GM18498 (cell line): Measurements from ENCODE around the gene ZBTB20.

Source experiments
- ATAC-seq: cut with Tn5 transposase; IDR thresholded peaks from one replicate; pipeline ENCODE4 v1.9.1; 2021; ENCODE audit warnings: mild to moderate bottlenecking, moderate library complexity; ENCODE audit not compliant: unreplicated experiment

The ZBTB20 gene

DNA sequence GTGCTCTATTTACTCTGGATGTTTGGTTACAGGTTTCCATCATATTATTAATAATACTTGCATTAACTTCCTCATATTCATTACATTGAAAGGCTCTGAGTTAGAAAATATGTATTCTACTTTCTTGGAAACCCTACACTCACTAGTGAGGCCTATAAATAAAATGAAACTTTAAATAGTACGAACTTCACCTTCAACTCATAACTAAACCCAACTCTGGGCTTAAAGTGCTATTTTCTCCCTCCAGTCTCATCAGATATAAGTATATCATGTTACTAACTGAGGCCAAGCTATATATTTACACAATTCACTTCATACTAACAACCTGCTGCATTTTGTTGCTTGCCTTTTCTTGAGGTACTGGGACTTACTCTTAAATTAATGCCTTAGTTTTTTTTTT lies 546.5 kb downstream of the ZBTB20 start:
- ATAC-seq = no peak

DNA sequence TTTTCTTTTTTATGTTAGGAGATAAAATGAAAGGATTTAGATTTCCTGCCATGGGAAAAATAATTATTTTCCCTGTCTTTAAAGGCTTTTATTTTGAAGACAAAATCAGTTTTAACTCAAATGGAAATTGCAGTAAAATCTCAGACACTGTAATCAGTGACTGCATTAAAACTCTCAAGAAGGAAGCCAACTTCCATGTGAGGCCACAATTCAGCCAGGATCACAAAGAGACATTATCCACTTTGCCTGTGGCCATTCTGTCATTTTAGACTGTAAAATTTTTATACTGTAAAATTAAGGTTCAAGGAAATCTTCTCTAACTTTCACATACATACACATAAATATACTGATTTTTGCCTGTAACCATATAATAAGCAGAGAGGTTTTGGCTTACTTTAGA lies 549.2 kb downstream of the ZBTB20 start:
- ATAC-seq = no peak

DNA sequence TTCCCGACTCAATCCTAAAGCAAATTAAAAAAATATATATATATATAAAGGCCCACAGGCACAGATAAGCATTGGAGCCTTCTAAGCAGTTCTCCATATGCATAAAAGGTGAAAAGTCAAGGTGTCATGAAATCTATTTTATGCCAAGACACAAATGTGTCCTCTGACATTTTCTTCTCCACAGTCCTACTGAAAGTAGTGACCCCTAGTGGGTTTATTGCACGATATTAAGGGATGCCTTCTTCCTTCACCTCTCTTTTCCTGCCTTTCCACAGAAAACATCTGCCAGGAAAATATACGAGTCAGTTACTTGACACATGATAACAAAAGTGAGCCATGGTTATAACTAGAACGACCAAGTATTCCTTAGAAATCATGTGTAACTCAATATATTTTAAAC lies 550.1 kb downstream of the ZBTB20 start:
- ATAC-seq = no peak

DNA sequence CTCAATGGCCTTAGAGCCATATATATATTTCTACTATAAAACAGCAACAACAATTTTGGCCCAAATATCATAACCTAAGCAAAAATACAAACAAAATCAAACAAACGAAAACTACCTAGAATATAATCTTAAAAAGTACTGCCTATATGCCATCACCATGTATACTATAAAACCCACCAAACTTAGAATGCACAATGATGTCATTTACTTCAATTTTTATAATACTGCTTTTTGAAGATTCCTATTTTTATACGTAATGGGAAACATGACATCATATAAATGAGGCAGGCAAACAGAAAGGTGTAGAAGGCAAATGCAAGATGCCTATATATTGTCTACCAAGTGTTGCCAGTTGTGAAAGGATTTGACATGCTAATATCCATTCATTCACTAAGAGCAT lies 550.9 kb downstream of the ZBTB20 start:
- ATAC-seq = no peak

DNA sequence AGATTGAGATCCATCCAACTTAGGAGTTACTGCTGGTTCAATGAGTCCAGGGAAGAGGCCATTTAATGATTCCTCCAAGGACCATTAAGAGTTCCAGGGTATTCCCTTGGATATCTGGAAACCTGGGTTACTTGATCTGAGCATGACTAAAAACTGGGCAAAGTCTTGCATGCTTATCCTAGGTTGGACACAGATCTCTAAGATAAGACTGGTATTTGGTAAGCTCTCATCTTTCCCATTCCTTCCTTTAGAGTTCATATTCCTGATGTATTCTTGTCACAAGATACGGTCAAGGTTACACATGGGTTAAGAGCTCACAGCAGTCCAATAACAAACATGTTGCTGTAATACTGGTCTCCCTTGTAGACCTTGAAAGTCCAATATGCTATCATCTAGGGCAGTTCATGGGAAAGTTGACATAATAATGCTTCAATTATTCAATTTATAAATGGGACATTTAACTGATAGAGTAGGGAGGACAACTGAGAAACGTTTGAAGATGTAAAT lies 551.5 kb downstream of the ZBTB20 start:
- no peak for ATAC-seq

DNA sequence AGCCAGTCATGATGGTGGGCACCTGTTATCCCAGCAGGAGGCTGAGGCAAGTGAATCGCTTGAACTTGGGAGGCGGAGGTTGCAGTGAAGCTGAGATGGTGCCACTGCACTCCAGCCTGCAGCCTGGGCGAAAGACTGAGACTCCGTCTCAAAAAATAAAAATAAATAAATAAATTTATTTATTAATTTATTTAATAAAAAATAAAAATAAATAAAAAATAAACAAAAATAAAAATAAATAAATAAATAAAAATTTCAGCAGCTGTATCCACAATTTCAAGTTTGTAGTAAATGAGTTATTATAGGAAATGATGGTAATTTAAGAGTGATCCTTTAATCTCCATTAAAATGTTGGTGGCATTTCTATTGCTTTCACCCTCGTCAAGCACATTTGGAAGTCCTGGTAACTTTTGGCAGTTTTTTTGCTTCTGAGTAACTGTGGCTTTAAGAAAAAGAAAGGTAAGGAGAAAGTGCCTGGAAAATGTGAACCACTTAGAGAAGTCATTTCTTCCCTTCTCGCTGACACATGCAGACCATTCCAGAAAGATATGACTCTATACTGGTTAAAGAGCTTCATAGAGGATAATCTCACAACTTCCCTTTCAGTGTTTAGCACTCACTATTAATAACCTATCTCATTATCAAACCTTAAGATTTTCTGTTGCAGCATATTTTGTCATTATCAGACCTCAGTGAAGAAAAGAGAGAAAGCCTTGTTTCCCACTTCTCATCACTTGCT lies 556.6 kb downstream of the ZBTB20 start:
- no peak for ATAC-seq

DNA sequence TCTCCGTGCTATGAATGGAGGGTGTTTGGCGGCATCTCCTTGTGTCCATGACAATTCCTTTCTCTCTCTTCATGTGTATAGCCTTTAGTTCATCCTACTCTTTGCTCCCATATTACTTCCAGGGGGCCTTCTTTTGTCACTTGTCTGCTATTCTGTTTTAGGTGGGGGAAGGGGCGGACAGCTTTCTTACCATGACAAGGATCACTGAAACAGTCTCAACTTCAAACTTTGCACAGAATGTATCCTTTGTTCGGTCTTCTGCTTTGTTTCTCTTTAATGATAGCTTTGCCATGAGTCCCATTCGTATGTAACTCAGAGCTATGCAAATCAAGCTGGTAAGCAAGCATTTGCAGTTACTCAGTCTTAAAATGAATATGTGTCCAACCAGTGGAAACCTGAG lies 559.1 kb downstream of the ZBTB20 start:
- no peak for ATAC-seq

DNA sequence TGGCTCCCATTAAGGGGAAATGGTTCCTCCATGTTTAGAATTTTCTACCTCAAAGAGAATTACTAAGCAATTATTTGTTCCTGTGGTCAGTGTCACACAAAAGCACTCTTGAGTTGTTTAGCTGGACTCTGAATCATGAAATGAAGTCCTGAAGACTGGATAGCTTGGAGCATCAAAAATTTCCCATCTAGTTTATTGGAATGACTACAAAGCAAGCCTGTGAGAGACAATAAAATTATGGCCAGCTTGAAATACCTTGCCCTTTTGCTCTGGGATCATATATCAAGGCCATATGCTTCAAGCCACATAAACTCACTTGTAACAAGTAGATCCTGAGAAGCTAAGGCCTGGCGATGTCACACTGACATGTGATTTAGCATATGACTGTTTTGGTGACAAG lies 561.0 kb downstream of the ZBTB20 start:
- no peak for ATAC-seq

DNA sequence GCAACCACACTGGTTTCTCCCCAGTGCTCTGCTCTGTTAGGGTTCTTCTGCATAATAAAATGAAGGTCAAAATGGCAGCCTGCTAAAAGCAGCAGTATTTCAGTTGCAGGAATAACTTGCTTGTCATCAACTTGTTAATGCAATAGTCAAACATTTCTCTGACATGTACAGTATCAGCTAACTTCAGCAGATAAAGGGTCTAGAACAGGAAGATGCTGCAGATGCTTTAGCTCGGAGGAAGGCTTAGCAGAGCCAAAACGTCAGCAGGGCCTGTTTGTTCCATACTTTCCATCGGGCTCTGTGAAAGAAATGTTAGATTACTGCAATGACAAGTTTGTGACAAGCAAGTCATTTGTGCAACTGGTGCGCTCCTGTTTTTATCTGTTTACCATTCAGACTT lies 561.4 kb downstream of the ZBTB20 start:
- no peak for ATAC-seq

DNA sequence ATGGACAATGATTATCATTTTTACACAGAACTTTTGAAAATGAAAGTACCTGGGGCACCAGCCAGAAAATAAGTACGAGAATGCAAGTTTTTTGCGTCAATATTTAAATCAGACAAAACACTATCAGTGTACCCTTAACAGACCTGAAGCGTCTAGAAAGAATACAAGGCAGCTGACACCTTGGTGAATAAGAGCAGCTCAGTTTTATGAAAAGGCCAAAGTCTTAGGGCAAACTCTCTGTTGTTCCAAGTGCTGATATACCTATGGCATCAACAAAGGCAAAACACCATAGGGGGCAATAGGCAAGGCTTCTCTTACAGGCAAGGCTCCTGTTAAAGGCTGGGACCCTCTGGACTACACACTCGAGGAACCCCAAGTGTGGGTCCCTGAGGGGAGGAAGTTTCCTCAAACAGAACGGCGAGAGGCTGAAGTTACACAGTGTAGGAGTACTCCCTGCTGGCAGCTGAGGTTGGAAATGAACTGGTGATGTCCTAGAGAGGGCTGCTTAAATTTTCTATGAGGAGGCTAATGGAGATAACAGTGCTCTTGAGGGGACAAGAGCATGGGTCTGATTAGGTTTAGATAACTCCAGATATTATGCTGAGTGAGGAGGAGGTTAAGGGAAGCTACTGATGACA lies 562.2 kb downstream of the ZBTB20 start:
- ATAC-seq = no peak

DNA sequence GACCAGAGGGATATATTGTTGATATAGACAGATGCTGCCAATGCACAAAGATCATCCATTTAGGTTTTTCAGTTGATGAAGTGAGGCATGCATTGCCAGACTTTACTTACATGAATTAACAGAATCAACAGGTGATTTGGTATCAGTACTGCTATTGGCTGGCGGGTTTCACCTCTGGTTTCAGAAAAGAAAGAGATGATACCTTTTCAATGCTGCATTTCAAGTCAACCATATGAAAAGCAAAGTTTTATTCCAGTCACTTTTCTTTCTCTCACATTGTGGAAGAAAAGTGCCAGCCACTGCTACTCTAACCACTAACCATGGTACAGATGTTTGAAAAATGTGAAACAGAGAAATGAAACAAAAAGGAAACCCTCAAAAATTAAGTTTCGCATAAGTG lies 564.2 kb downstream of the ZBTB20 start:
- peak; percentile 93 for ATAC-seq

DNA sequence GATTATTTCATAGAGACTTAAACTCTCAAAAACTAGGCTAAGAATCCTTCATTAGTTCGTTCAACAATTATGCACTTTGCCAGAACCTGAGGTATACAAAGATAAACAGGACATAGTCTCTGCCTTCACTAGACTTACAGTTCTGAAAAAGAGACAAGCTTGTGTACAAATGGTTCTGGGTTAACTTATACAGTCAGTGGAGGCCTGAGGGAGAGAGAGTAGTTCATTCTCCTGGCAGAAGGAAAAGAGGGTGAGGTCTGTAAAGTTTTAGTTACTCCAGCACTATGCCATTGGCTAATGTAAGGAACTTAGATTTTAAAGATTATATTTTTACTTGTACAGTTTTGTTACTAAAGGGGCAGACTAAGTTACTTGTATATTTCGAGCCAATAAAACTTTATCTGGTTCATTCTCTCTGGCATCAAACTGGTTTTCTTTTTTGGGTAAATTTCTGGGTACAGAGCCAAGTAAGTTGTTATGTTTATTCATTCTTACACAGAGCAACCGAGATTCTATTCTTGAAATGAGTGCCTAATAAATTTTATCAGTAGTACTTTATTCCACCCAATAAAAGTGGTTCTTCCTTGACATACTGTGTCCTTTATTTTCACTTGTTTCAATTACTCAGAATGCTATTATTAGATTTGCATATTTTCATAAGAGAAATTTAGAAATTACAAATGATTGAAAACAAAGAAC lies 574.6 kb downstream of the ZBTB20 start:
- no peak for ATAC-seq

DNA sequence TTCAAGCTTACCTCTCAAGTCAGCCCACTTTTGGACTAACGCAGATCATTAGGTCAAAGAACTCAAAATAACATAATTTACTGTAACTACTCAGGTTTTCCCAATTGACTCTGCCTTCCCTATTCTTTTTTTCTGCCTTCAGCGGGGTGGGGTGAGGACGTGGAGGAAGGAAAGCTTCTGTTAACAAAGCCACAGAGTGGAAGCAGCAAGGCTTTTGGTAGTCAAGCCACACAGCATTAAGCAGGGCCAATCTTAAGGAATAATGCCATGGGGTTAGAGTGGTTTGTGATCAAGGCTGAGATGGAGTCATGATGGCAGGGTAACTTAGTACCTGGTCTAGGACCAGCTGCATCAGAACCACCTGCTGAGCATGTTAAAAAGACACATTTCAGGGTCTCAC lies 575.7 kb downstream of the ZBTB20 start:
- ATAC-seq = no peak

DNA sequence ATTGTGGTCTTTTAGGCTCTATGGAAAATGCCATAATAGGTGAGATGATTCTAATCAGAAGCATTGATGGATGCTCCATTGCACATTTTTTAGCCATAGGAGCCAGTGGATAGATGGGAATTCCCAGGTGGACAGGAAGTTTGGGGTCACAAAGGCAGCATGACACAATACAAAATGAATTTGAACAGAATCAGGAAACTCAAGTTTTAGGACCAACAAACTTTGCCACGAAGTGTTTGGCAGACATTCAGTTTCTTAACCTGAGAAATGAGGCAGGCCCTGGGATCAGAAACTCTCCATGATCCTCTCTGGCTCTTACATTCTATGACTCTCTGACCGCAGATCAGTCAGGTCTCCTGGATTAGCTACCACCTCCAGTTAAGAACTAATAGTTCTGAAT lies 577.9 kb downstream of the ZBTB20 start:
- no peak for ATAC-seq

DNA sequence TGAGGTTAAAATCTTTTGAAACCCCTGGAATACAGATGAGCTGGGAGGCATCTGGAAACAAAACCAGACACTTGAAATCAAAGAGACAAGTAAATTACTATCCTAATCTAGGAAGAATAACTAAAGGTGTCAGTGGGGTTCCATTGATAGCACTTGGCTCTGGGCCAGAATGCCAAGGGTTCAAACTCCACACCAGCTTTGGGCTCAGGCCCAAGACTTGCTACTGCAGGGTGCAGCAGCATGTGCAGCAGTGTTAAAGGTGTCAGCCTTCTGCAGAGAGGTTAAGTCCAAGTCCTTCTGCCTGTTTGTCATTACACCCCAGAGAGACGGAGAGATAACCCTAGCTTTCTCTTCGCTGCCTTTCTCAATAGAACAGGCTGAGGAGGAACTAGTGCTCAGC lies 579.3 kb downstream of the ZBTB20 start:
- no peak for ATAC-seq

DNA sequence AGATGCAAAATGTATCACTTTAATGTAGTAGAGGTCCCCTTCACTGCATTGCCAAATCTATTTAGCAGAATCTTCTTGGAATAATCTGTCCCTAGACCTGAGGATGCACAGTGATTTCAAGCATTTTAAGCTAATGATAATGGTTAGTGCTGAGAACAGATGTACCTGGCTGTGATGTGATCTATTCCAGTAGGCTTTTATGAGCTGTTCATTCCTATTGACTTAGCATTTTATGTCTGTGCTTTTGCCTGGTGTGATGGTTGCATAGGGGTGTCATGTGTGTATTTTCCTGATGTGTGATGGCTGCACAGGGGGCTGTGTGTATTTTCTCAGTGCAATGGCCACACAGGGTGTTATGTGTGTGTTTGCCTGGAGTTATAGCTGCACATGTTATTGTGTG lies 580.3 kb downstream of the ZBTB20 start:
- ATAC-seq = no peak

DNA sequence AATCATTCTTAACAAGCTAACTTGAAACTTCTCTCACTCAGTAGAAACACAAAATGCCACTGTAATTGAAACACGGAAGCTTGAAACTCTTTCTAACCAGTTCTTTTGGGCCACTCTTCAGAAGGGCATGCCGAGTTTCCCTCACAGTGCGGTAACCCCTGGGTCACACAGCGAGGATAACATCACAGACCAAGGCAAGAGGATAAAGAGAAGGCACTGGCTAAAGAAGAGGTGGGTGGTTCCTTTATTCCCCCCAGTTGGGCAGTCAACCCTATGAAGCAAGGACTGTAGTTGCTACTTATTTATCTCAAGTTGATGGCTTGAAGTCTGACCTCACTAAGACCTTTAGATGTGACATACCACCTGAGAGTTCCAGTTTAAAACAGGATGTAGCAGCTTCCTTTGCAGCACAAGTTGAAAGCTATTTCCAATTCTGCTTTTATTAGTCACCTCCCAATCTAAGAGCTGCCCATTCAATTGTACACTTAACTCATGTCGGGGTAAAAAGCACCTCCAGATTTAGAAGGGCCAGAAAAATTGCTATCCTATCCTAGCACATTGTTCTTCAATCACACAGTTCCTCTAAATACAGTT lies 580.8 kb downstream of the ZBTB20 start:
- peak; percentile 95 for ATAC-seq

DNA sequence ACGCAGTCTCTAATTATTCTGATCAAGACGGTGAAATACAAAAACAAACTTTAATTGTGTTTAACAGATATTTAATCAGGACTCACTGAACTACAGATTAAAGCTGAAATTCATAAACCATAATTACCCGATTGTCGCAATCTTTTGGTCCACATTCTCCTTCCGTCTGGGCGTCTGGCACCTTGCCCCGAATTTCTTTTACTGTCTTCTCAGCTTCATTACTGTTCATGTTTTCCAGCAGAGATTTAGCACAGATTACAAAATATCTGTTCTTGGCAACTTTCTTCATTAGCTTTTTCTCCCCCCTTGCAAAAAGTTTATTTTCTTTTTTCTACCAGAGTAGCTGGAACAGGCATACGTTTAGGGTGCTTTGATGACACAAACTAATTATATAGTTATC lies 581.9 kb downstream of the ZBTB20 start:
- ATAC-seq = no peak

DNA sequence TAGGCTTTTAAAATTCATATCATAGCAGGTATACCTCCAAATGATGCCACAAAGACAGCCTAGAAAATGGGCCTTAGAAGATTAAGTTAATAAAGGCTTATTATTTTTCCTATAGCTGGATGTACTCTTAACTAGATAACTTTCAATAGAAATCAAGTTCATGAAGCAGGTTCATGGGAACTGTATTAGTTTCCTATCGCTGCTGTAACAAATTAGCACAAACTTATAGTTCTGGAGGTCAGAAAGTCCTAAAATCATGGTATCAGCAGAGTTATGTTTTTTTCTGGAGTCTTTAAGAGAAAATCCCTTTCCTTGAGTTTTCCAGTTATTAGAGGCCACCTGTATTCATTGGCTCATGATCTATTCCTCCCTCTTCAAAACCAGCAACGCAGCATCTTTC lies 583.4 kb downstream of the ZBTB20 start:
- no peak for ATAC-seq

DNA sequence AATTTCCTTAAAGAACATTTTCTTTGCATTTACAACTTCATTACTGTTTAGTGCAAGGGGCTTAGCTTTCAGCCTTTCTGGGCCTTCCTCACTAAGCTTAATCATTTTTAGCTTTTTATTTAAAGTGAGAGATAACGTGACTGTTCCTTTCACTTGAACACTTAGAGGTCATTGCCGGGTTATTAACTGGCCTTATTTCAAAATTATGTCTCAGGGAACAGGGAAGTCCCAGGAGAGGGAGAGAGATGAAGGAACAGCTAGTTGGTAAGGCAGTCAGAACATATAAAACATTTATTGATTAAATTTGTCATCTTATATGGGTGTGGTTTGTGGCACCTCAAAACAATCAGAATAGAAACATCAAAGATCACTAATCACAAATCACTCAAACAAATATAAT lies 584.5 kb downstream of the ZBTB20 start:
- no peak for ATAC-seq

DNA sequence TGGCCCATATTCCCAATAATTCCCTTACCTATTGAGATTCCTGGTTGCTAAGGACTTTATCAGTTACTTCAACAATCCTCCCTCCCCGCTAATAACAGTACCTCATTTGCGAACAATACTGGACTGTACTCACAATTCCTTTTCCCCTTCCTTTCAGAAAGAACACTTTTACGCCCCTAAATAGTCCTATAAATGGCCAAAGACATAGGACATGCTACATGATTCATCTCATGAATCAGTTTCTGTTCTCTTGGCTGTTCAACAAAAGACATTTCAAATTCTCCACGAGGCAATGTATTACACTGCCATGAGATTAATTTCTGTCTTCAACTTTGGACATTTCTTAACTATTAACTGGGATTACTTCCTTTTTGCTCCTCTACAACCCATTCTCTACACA lies 588.8 kb downstream of the ZBTB20 start:
- no peak for ATAC-seq

DNA sequence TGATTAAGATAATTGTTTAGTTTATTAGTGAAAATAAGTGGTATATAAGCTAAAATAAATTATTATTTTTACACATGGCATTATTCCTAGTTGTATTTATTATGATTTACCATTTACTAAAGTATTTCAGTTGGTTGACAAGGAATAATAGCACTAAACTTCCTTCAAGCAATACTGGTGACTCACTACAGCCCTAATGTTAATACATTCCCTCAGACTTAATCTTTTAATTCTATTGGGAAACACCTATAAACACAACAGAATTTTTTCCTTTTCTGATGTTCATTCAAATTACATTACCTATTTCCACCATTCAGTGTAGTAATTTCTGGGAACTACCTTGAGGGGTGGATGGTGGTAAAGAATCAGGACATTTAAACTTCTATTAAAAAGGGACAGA lies 589.3 kb downstream of the ZBTB20 start:
- no peak for ATAC-seq
